ENCODE results near the gene CDH2.

DNA sequence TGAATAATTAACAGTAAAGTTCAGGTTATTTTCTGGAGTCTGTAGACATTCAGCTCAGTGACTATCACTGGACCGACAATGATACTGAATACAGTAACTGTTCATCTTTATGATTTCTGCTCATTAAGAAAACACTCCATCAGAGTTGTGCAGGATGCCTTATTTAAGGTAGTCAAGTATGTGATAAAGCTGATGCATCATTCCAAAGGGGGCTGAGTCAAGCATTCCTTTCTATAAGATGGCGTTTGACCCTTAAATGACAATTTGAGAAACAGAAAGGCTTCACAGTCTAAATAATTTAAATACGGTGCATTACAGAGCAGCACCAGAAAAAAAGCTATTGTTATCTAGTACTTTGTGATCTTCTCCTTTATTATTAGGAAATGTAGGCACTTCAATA lies 131.1 kb downstream of the CDH2 start:
- TF ChIP-seq ZFP3 (CRISPR knock-in tag; IDR thresholded peaks at IDR 0.05) (no peak), ESRRG (CRISPR knock-in tag; IDR thresholded peaks at IDR 0.05) (no peak), OSR1 (CRISPR knock-in tag; IDR thresholded peaks at IDR 0.05) (no peak), ZFP30 (CRISPR knock-in tag; IDR thresholded peaks at IDR 0.05) (no peak), ZNF8 (CRISPR knock-in tag; IDR thresholded peaks at IDR 0.05) (no peak), RARB (CRISPR knock-in tag; IDR thresholded peaks at IDR 0.05) (no peak), SNAI2 (CRISPR knock-in tag; IDR thresholded peaks at IDR 0.05) (no peak), ZNF70 (CRISPR knock-in tag; IDR thresholded peaks at IDR 0.05) (no peak), ARNTL (CRISPR knock-in tag; IDR thresholded peaks at IDR 0.05; ENCODE audit: borderline replicate concordance, low read depth) (no peak), TOX (CRISPR knock-in tag; IDR thresholded peaks at IDR 0.05; ENCODE audit: borderline replicate concordance) (no peak), CSDC2 (CRISPR knock-in tag; IDR thresholded peaks at IDR 0.05) (no peak)
- TF ChIP-seq, protein P1, sequence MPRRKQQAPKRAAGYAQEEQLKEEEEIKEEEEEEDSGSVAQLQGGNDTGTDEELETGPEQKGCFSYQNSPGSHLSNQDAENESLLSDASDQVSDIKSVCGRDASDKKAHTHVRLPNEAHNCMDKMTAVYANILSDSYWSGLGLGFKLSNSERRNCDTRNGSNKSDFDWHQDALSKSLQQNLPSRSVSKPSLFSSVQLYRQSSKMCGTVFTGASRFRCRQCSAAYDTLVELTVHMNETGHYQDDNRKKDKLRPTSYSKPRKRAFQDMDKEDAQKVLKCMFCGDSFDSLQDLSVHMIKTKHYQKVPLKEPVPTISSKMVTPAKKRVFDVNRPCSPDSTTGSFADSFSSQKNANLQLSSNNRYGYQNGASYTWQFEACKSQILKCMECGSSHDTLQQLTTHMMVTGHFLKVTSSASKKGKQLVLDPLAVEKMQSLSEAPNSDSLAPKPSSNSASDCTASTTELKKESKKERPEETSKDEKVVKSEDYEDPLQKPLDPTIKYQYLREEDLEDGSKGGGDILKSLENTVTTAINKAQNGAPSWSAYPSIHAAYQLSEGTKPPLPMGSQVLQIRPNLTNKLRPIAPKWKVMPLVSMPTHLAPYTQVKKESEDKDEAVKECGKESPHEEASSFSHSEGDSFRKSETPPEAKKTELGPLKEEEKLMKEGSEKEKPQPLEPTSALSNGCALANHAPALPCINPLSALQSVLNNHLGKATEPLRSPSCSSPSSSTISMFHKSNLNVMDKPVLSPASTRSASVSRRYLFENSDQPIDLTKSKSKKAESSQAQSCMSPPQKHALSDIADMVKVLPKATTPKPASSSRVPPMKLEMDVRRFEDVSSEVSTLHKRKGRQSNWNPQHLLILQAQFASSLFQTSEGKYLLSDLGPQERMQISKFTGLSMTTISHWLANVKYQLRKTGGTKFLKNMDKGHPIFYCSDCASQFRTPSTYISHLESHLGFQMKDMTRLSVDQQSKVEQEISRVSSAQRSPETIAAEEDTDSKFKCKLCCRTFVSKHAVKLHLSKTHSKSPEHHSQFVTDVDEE (CRISPR knock-in tag; IDR thresholded peaks at IDR 0.05): no peak
- TF ChIP-seq, protein P2, sequence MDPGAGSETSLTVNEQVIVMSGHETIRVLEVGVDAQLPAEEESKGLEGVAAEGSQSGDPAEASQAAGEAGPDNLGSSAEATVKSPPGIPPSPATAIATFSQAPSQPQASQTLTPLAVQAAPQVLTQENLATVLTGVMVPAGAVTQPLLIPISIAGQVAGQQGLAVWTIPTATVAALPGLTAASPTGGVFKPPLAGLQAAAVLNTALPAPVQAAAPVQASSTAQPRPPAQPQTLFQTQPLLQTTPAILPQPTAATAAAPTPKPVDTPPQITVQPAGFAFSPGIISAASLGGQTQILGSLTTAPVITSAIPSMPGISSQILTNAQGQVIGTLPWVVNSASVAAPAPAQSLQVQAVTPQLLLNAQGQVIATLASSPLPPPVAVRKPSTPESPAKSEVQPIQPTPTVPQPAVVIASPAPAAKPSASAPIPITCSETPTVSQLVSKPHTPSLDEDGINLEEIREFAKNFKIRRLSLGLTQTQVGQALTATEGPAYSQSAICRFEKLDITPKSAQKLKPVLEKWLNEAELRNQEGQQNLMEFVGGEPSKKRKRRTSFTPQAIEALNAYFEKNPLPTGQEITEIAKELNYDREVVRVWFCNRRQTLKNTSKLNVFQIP (CRISPR knock-in tag; IDR thresholded peaks at IDR 0.05; ENCODE audit: borderline replicate concordance, low read depth): no peak
- TF ChIP-seq, protein P3, sequence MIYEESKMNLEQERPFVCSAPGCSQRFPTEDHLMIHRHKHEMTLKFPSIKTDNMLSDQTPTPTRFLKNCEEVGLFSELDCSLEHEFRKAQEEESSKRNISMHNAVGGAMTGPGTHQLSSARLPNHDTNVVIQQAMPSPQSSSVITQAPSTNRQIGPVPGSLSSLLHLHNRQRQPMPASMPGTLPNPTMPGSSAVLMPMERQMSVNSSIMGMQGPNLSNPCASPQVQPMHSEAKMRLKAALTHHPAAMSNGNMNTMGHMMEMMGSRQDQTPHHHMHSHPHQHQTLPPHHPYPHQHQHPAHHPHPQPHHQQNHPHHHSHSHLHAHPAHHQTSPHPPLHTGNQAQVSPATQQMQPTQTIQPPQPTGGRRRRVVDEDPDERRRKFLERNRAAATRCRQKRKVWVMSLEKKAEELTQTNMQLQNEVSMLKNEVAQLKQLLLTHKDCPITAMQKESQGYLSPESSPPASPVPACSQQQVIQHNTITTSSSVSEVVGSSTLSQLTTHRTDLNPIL (CRISPR knock-in tag; IDR thresholded peaks at IDR 0.05; ENCODE audit: low read depth): no peak
